ENCODE results near the gene SUCLG1.

Gene SUCLG1

GRCh38 chr2:84492571-84492970, 33.5 kb upstream of the SUCLG1 start:
- peak; percentile 35 for TF ChIP-seq CTCF (conservative IDR thresholded peaks at IDR 0.05)
- H3K27ac ChIP-seq = no peak overlapping the region

GRCh38 chr2:84491741-84492140, 32.7 kb upstream of the SUCLG1 start:
- no peak overlapping the region for H3K27ac ChIP-seq
- no peak for TF ChIP-seq CTCF (conservative IDR thresholded peaks at IDR 0.05)

- no peak overlapping the region for H3K27ac ChIP-seq
- TF ChIP-seq CTCF (conservative IDR thresholded peaks at IDR 0.05) = no peak
Measured at GRCh38 chr2:84491256-84491655, 32.2 kb upstream of the SUCLG1 start.

- no peak for TF ChIP-seq CTCF (conservative IDR thresholded peaks at IDR 0.05)
- H3K27ac ChIP-seq = peak overlapping the region; percentile 96
Measured at GRCh38 chr2:84487298-84487996, 28.4 kb upstream of the SUCLG1 start.

DNA sequence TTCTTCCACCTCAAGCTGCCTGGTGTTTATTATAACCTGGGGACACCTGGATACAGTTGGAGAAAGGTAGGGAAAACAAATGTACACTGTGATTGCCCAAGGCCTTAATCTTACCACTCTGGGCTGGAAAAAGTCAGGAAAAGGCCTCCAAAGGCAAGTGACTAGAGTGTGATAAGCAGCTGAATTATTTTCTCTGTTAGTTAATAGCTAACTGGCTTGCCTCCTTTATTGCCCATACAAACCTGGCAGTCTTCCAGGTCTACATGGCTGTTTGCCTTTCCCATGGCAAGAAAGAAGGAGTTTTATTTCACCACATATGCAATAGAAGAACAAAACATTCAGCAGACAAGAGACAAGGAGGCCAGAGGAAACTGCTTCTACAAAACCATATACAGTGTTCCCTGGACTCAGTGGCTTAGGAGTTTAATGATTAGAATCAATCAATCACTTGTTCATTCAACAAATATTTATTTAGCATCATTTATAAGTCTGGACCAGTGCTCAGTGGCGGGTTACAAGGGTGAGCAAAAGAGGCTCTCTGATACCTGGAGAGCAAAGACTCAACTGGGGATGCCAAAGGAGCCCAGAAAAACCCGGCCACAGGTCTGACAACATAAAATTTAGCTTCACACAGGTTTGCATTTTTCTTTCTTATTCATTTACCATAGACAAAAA, 27.5 kb upstream of the SUCLG1 start:
- peak overlapping the region; percentile 96 for H3K27ac ChIP-seq
- TF ChIP-seq CTCF (conservative IDR thresholded peaks at IDR 0.05) = no peak

GRCh38 chr2:84483320-84483719, 24.2 kb upstream of the SUCLG1 start:
- no peak overlapping the region for H3K27ac ChIP-seq
- no peak for TF ChIP-seq CTCF (conservative IDR thresholded peaks at IDR 0.05)

DNA sequence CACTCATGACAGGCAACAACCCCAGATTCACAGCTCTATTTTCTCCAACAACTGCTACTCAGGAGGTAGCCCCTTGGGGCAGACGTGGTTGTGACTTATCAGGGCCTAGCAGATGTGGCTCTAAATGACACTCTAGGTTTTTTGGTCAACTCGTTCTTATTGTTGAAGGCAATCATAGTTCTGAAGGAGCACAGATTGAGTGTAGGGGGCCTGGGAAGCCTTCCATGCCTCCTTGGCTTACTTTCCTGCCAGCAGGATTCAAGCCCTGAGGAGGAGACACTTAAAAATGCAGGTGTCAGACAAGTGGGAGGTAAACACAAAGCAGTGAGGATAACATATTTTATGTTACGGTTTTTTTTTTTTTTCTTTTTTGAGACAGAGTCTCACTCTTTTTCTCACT, 23.5 kb upstream of the SUCLG1 start:
- TF ChIP-seq CTCF (conservative IDR thresholded peaks at IDR 0.05) = no peak
- H3K27ac ChIP-seq = no peak overlapping the region

Measured in VCaP (cell line).